H1 (cell line): Measurements from ENCODE around the gene EEF2K.

Experiments
- CTCF ChIP-seq, 3 experiments: IDR thresholded peaks; 1 replicate in 2 of 3; 2 replicates in 1 of 3; pipeline versions ENCODE4 v1.5.1 to v1.6.1; 2011; ENCODE audit warnings: low read length in 3 of 3, mild to moderate bottlenecking in 3 of 3, inconsistent platforms in 2 of 3, low read depth in 1 of 3, moderate library complexity in 1 of 3; ENCODE audit not compliant: insufficient read depth in 1 of 3; ENCODE audit errors: control extremely low read depth in 1 of 3
- EGR1 ChIP-seq: IDR thresholded peaks from 2 replicates; pipeline ENCODE4 v1.6.1; 2011; ENCODE audit warnings: low read depth, low read length, borderline replicate concordance
- EP300 ChIP-seq, 2 experiments: IDR thresholded peaks; 1 replicate in 1 of 2; 2 replicates in 1 of 2; pipeline ENCODE4 v1.6.1; 2011 to 2012; ENCODE audit warnings: low read depth in 2 of 2, low read length in 2 of 2, mild to moderate bottlenecking in 2 of 2, borderline replicate concordance in 1 of 2, inconsistent platforms in 1 of 2, moderate library complexity in 1 of 2
- EZH2 ChIP-seq: fragments of 200-600 bp; sonication (generic); IDR thresholded peaks from 2 replicates; pipeline ENCODE4 v1.7.1; 2012; ENCODE audit warnings: low read depth, mild to moderate bottlenecking, moderate library complexity, low read length, inconsistent platforms; ENCODE audit not compliant: severe bottlenecking
- KDM4A ChIP-seq: IDR thresholded peaks from one replicate; pipeline ENCODE4 v1.7.1; 2012; ENCODE audit warnings: low read depth, mild to moderate bottlenecking, moderate library complexity, low read length, inconsistent platforms; ENCODE audit not compliant: severe bottlenecking
- POLR2A ChIP-seq, 2 experiments: IDR thresholded peaks; 1 replicate in 1 of 2; 2 replicates in 1 of 2; pipeline ENCODE4 v1.6.1; 2011; ENCODE audit warnings: low read depth in 2 of 2, low read length in 2 of 2, mild to moderate bottlenecking in 2 of 2; ENCODE audit errors: control extremely low read depth in 1 of 2
- POLR2AphosphoS5 ChIP-seq: IDR thresholded peaks from 2 replicates; pipeline ENCODE4 v1.6.1; 2011; ENCODE audit warnings: low read depth, low read length
- RFX5 ChIP-seq: IDR thresholded peaks from 2 replicates; pipeline ENCODE4 v1.6.1; 2011; ENCODE audit warnings: low read depth, low read length, improper control_type of control experiment, borderline replicate concordance
- USF2 ChIP-seq: IDR thresholded peaks from 2 replicates; pipeline ENCODE4 v1.6.1; 2011; ENCODE audit warnings: low read length, improper control_type of control experiment
- ZNF274 ChIP-seq: IDR thresholded peaks from 2 replicates; pipeline ENCODE4 v1.7.0; 2012; ENCODE audit warnings: low read length, borderline replicate concordance; ENCODE audit errors: extremely low read depth
- TF ChIP-seq, protein P1 (sequence below): IDR thresholded peaks from 2 replicates; pipeline ENCODE4 v1.6.1; 2011; ENCODE audit warnings: low read depth, mild to moderate bottlenecking, low read length; ENCODE audit not compliant: insufficient read depth
- TF ChIP-seq, protein P2 (sequence below): fragments of 300-600 bp; sonication (generic); IDR thresholded peaks from 2 replicates; pipeline ENCODE4 v1.7.1; 2012; ENCODE audit warnings: low read length, moderate library complexity, mild to moderate bottlenecking, inconsistent platforms; ENCODE audit not compliant: insufficient replicate concordance

DNA sequence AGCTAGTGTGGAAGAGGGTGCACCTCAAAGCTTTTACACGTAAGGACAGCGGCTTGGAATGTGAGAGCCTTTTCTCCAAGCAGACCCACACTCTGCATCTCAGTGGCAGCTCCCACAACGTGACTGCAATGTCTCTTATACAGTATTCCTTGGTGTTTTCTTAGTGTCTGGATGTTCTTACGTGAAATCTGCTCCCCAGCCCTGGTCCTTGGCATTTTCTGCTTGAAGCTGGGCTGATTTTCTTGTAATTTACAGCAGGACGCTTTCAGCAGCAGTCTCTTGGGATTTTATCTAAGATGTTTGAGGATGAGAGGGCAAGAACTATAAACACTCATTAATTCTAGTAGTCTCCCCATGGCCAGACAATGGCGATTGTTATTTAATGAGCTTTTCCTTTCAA is 79.0 kb downstream of the EEF2K start:
- TF ChIP-seq CTCF (IDR thresholded peaks at IDR 0.05; ENCODE audit: control extremely low read depth in 1 of 3, insufficient read depth in 1 of 3, low read depth in 1 of 3, low read length in 3 of 3) = no peak
- no peak for TF ChIP-seq RFX5
- TF ChIP-seq EZH2 = no peak
- TF ChIP-seq USF2 = no peak
- TF ChIP-seq, protein P1, sequence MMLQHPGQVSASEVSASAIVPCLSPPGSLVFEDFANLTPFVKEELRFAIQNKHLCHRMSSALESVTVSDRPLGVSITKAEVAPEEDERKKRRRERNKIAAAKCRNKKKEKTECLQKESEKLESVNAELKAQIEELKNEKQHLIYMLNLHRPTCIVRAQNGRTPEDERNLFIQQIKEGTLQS = no peak
- TF ChIP-seq POLR2A (IDR thresholded peaks at IDR 0.05; ENCODE audit: control extremely low read depth in 1 of 2, low read depth in 2 of 2, low read length in 2 of 2) = no peak
- no peak for TF ChIP-seq EGR1
- no peak for TF ChIP-seq KDM4A
- no peak for TF ChIP-seq POLR2AphosphoS5
- TF ChIP-seq, protein P2, sequence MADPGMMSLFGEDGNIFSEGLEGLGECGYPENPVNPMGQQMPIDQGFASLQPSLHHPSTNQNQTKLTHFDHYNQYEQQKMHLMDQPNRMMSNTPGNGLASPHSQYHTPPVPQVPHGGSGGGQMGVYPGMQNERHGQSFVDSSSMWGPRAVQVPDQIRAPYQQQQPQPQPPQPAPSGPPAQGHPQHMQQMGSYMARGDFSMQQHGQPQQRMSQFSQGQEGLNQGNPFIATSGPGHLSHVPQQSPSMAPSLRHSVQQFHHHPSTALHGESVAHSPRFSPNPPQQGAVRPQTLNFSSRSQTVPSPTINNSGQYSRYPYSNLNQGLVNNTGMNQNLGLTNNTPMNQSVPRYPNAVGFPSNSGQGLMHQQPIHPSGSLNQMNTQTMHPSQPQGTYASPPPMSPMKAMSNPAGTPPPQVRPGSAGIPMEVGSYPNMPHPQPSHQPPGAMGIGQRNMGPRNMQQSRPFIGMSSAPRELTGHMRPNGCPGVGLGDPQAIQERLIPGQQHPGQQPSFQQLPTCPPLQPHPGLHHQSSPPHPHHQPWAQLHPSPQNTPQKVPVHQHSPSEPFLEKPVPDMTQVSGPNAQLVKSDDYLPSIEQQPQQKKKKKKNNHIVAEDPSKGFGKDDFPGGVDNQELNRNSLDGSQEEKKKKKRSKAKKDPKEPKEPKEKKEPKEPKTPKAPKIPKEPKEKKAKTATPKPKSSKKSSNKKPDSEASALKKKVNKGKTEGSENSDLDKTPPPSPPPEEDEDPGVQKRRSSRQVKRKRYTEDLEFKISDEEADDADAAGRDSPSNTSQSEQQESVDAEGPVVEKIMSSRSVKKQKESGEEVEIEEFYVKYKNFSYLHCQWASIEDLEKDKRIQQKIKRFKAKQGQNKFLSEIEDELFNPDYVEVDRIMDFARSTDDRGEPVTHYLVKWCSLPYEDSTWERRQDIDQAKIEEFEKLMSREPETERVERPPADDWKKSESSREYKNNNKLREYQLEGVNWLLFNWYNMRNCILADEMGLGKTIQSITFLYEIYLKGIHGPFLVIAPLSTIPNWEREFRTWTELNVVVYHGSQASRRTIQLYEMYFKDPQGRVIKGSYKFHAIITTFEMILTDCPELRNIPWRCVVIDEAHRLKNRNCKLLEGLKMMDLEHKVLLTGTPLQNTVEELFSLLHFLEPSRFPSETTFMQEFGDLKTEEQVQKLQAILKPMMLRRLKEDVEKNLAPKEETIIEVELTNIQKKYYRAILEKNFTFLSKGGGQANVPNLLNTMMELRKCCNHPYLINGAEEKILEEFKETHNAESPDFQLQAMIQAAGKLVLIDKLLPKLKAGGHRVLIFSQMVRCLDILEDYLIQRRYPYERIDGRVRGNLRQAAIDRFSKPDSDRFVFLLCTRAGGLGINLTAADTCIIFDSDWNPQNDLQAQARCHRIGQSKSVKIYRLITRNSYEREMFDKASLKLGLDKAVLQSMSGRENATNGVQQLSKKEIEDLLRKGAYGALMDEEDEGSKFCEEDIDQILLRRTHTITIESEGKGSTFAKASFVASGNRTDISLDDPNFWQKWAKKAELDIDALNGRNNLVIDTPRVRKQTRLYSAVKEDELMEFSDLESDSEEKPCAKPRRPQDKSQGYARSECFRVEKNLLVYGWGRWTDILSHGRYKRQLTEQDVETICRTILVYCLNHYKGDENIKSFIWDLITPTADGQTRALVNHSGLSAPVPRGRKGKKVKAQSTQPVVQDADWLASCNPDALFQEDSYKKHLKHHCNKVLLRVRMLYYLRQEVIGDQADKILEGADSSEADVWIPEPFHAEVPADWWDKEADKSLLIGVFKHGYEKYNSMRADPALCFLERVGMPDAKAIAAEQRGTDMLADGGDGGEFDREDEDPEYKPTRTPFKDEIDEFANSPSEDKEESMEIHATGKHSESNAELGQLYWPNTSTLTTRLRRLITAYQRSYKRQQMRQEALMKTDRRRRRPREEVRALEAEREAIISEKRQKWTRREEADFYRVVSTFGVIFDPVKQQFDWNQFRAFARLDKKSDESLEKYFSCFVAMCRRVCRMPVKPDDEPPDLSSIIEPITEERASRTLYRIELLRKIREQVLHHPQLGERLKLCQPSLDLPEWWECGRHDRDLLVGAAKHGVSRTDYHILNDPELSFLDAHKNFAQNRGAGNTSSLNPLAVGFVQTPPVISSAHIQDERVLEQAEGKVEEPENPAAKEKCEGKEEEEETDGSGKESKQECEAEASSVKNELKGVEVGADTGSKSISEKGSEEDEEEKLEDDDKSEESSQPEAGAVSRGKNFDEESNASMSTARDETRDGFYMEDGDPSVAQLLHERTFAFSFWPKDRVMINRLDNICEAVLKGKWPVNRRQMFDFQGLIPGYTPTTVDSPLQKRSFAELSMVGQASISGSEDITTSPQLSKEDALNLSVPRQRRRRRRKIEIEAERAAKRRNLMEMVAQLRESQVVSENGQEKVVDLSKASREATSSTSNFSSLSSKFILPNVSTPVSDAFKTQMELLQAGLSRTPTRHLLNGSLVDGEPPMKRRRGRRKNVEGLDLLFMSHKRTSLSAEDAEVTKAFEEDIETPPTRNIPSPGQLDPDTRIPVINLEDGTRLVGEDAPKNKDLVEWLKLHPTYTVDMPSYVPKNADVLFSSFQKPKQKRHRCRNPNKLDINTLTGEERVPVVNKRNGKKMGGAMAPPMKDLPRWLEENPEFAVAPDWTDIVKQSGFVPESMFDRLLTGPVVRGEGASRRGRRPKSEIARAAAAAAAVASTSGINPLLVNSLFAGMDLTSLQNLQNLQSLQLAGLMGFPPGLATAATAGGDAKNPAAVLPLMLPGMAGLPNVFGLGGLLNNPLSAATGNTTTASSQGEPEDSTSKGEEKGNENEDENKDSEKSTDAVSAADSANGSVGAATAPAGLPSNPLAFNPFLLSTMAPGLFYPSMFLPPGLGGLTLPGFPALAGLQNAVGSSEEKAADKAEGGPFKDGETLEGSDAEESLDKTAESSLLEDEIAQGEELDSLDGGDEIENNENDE = no peak
- no peak for TF ChIP-seq EP300 (IDR thresholded peaks at IDR 0.05; ENCODE audit: borderline replicate concordance in 1 of 2, low read depth in 2 of 2, low read length in 2 of 2)
- TF ChIP-seq ZNF274 = no peak
